Measurements from ENCODE around the gene ANKRD12.

ANKRD12 gene

DNA sequence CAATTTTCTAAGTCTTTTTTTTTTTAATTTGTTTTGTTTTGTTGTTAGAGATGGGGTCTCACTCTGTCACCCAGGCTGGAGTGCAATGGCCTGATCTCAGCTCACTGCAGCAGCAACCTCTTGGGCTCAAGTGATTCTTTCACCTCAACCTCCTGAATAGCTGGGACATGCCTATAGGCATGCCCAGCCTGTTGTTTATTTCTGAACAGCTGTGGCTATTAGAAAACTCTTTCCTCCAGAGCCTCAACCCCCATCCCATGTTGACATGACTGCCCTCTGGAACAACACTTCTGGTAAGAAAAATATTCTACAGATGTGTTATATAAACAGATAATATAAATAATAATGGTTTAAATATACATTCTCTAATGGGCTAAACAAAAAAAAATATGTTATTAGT lies 153.6 kb downstream of the ANKRD12 start:
- Histone ChIP-seq H3K27me3 (no peaks in the 10 kb centered on the region), H3K9me3 (peaks cover 0 to 8% (median 7%) of the 10 kb centered on the region in 3 donors), H3K27ac (no peak overlapping the region), H3K4me3 (no peak overlapping the region), H3K36me3 (no peaks in the 10 kb centered on the region), H3K4me1 (no peaks in the 10 kb centered on the region)
- TF ChIP-seq CTCF (IDR thresholded peaks at IDR 0.05), result no peak
- intact Hi-C loops (cut with DNase I; ENCODE audit: low total_unique reads), result no loop called here
- no peak for DNase-seq

DNA sequence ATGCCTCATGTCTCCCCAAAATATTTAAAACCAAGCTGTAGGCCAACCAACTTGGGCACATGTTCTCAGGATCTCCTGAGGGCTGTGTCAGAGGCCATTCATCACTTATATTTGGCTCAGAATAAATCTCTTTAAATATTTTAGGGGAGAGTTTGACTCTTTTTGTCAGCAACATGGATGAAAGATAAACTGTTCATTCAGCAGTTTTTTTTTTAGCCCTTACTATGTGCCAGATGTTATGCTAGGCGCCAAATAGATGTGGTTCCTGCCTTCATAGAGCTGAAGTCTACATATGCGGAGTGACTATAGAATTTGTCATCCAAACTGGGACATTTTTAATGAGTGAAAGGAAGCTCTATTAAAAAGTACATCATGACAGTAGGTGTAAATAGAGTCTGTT lies 155.5 kb downstream of the ANKRD12 start:
- H3K27me3 ChIP-seq, result no peaks in the 10 kb centered on the region
- intact Hi-C loops (cut with DNase I; ENCODE audit: low total_unique reads), result no loop called here
- H3K4me1 ChIP-seq, result no peaks in the 10 kb centered on the region
- no peak overlapping the region for H3K4me3 ChIP-seq
- no peak overlapping the region for H3K27ac ChIP-seq
- no peaks in the 10 kb centered on the region for H3K36me3 ChIP-seq
- DNase-seq, result no peak
- TF ChIP-seq CTCF (IDR thresholded peaks at IDR 0.05), result no peak
- peaks cover 0 to 22% (median 16%) of the 10 kb centered on the region in 3 donors for H3K9me3 ChIP-seq

- H3K4me3 ChIP-seq, result no peak overlapping the region
- intact Hi-C loops (cut with DNase I; ENCODE audit: low total_unique reads), result no loop called here
- no peak for TF ChIP-seq CTCF (IDR thresholded peaks at IDR 0.05)
Measured at GRCh38 chr18:9293948-9294347, 157.4 kb downstream of the ANKRD12 start.

GRCh38 chr18:9296233-9297006 lies 159.8 kb downstream of the ANKRD12 start:
- Histone ChIP-seq H3K9me3 (peaks cover 0 to 30% (median 18%) of the 10 kb centered on the region in 3 donors), H3K4me1 (no peaks in the 10 kb centered on the region), H3K4me3 (no peak overlapping the region), H3K27me3 (no peaks in the 10 kb centered on the region), H3K36me3 (no peaks in the 10 kb centered on the region), H3K27ac (no peak overlapping the region)
- intact Hi-C loops (cut with DNase I; ENCODE audit: low total_unique reads), result no loop called here
- TF ChIP-seq CTCF (IDR thresholded peaks at IDR 0.05), result no peak
- DNase-seq, result no peak

More at GRCh38 chr18:9293948-9294347, 157.4 kb downstream of the ANKRD12 start:
- H3K4me1 ChIP-seq, result no peaks in the 10 kb centered on the region
- H3K27me3 ChIP-seq, result no peaks in the 10 kb centered on the region
- H3K36me3 ChIP-seq, result no peaks in the 10 kb centered on the region
- no peak overlapping the region for H3K27ac ChIP-seq
- peaks cover 0 to 29% (median 18%) of the 10 kb centered on the region in 3 donors for H3K9me3 ChIP-seq
- no peak for DNase-seq

DNA sequence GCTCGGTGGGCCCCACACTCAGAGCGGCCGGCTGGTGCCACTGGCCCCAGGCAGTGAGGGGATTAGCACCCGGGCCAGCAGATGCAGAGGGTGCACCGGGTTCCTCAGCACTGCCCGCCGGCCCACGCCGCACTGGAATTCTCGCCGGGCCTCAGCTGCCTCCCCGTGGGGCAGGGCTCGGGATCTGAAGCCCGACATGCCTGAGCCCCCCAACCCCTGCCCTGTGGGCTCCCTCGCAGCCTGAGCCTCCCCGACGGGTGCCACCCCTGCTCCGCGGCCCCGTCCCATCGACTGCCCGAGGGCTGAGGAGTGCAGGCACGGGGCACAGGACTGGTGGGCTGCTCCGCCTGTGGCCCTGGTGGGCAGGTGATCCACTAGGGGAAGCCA lies 160.4 kb downstream of the ANKRD12 start:
- intact Hi-C loops (cut with DNase I; ENCODE audit: low total_unique reads), result no loop called here
- no peak overlapping the region for H3K4me3 ChIP-seq

More for the DNA sequence above, 160.4 kb downstream of the ANKRD12 start:
- Histone ChIP-seq H3K27me3 (no peaks in the 10 kb centered on the region), H3K4me1 (no peaks in the 10 kb centered on the region), H3K27ac (no peak overlapping the region), H3K36me3 (no peaks in the 10 kb centered on the region), H3K9me3 (peaks cover 0 to 36% (median 18%) of the 10 kb centered on the region in 3 donors)
- no peak for TF ChIP-seq CTCF (IDR thresholded peaks at IDR 0.05)
- DNase-seq, result no peak

All from tibial artery (tissue), 4 donors.